ENCODE data around the gene MESD. TPM values are rescaled to one million over a fixed set of nuclear protein-coding genes. Genes with fewer than 3 reads are reported as not detected.

The MESD gene
- total RNA-seq: 17.5 and 26.3 TPM in 2 replicates
- polyA plus RNA-seq (2012): 32.4 TPM

DNA sequence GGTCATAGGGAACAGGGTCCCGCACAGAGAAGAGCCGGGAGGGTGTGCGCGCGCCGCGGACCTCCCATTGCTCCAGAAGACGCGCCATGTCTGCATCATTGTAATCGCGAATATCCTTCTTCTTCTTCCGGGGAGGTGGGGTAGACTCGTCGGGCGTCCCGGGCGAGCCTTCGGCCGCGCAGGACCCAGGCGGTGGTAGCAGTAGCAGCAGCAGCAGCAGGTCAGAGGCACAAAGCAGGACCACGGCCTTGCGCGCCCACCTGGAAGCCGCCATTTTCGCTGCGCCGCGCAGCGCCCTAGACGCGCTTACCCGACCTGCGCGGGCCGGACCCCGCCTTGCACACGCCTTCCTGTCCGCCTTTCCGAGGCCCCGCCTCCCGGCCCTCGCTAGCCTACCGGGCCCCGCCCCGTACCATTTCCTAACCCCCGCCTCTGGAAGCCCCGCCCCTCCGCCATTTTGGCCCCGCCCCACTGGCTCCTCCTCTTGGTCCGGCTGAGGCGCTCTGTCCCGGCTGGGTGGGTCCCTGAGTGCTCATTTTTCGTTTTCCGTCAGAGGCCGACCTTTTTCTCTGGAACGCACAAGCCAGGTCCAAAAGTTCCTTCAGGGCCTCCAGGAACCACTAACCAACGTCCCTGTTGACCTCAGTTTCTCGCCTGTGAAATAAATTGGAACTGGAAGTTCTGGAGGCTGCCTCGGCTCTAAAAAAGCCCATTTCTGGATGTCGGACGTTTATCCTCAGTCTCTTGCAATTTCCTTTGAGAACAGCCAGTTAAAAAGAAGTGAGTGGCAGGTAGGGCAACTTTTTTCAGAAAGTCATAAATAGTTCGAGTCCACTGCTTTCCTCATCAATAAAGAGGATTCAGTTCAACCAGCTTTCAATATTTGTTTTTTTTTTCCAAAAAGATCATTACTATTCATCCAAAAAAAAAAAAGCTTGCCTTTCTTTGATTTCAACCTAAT is at the start of gene MESD:
Gene MESD (minus strand): TSS at position 302 of the 961 bp plus-strand sequence. CDS start 28 bp downstream, at position 274.
- DNase-seq (ENCODE audit: low read depth): peak; percentile 96

DNA sequence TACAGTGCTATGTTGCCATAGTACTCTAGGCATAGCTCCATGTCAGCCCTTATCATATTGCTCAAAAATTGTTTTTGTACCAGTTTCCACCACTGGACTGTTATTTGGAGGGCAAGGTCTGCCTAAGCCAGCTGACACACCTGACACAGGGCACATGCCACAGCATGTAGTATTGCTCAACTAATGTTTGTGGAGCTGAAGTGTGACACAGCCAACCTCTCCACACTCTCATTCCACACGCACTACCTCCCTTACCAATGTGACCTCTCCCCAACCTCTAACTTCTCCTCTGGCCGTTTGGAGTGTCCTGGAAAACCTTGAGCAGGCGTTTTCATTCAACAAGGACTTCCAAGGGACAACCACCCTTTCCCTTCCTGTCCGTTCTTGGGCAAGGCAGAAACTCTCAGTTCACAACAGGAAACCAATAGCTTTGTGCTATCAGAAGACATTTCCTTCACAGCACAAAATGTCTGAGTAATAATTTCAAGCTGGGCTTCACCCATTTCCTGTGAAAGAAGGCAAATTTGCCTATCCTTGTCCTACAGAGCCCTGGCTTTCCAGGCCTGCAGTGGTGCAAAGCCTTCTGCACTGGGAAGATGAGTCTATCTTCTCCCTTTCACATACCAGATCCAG is 49.5 kb upstream of the MESD start:
- no peak for DNase-seq (ENCODE audit: low read depth)

DNA sequence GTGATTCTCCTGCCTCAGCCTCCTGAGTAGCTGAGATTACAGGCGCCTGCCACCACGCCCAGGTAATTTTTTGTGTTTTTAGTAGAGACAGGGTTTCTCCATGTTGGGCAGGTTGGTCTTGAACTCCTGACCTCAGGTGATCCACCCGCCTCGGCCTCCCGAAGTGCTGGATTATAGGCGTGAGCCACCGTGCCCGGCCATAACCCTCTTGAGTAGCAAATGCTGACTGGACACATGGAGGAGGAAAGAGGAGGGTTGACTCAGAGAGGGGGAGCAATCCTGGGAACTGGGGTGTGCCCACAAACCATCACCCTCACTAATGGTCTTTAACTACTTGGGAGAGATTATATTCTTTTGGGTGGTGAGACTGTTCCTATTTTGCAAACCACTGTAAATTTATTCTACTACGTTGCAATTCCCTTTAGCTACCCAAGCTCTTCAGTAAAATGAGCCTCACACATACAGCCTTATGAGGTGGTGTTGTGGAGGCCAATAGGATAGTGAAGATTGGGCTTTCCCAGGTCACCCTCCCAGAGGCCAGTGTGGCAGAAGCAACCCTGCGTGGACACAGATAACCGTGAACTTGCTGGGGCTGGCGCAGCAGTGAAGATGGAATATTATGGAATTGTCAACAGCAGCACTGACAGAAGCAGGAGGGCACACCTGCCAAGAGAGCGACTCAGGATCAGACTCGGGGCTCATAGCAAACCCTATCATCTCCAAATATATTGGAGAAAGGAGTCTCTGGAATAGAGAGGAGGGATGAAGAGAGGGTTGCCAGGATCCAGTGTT is 48.5 kb upstream of the MESD start:
- no peak for DNase-seq (ENCODE audit: low read depth)

DNA sequence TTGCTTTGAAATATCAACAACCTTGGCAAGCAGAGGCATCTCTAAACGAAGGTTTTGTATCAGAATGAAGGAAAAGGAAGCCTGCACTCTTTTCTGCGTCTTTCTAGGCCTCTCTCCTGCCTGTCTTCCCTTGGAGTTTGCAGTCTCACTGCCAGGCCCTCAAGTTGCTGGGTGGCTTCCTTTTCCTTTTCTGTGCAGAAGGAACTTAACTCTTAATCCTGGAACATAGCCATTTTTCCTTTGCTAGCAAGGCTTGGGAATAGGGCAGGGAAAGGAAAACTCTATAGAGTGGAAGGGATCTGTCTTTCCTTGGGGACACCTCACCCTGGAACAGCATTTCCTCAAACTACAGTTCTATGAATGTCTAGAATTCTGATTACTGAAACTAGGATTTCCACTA is 43.9 kb upstream of the MESD start:
- no peak for DNase-seq (ENCODE audit: low read depth)

DNA sequence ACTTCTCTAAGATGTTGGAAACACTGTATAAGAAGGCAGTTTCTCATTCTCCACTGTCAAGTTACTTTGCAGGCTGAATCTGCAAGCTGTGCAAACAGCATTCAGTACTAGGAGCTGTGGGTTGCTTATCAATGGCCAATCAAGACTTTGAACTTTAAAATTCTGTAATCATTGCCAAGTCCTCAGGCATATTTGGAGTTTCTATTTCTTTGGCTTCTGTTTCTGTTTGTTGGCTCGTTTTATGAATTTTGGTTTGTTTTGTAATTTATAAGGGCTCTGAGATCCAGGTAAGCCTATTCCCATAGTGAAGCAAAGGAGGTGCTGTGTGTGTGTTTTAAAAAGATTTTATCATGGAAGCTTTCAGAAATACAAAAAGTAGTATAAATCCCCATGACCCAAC is 43.2 kb upstream of the MESD start:
- DNase-seq (ENCODE audit: low read depth): no peak

DNA sequence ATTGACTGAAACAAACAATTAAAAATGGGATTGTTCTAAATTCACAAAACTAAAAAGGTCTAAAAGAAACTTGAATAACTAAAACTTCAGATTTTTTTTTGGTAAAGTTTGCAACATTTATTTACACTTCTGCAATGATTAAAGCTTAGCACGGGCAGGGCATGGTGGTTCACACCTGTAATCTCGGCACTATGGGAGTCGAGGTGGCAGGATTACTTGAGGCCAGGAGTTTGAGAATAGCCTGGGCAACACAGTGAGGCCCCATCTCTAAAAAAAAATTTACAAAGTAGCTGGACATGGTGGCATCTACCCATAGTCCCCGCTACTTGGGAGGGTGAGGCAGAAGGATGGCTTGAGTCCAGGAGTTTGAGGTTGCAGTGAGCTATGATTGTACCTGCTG is 42.7 kb upstream of the MESD start:
- DNase-seq (ENCODE audit: low read depth): no peak

DNA sequence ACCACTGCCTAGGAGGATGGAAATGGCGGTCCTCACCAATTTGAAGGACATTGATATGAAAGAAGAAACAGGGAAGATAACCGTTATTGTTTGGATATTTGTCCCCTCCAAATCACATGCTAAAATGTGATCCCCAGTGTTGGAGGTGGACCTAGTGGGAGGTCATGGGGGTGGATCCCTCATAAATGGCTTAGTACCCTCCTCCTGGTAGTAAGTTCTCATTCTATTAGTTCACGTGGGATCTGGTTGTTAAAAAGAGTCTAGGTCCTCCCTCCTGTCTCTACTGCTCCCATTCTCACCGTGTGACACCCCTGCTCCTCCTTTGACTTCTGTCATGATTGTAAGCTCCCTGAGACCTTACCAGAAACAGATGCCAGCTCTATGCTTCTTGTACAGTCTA is 41.6 kb upstream of the MESD start:
- no peak for DNase-seq (ENCODE audit: low read depth)

DNA sequence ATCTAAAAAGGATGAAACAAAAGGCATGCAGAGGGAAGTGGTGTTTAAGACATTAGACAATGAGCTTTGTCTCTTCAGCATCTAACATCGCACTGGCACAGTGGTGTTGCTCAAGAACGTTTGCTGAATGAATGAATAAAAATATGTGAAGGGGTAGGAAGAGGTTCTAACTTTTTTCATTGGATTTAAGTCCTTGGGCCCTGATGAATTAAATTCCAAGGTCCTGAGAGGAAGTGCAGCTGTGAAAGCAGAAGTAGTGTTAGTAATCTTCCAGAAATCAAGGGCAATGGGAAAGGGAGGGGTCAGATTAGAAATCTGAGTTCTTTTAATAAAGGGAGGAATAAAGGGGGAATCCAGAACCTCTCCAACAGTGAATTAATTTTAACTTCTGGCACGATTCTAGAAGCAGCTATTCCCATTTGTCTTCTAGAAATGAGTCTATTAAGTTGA is 40.7 kb upstream of the MESD start:
- no peak for DNase-seq (ENCODE audit: low read depth)

DNA sequence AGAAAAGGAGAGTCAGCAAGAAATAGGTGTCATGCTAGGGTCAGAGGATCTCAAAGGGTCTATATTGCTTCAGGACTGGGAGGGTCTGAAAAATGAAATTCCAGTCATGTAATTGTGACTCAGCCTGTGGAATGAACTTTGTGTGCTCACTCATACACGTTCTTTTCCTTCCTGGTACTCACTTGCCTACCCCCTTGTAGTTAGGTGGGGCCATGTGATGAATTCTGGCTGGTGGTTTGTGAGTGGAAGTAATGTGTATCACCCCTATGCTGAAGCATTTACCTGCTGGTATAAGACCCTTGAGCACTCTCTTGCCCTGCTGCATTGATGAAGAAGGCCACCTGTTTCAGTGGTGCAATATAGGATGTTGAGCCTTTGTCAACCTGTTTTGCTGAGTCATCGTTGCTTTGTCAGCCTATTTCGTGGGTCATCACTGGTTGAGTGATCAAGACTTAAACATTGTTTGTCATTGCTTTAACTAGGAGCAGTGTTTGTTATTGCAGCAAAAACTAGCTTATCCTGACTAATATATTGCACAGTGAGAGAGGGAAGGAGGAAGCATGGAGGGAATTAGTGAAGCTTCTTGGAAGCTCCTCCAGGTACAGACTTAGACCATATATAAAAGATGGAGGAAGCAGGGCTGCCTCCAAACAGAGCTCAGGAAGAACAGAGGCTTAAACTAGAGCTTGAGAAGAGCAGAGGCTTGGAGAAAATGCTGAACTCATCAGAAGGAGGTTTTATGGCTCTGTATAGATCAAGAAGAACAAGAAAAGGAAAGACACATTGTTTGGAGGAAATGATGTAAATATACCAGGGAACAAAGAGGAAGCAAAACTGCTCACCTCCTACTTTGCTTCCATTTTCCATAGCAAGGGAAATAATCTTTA is 40.0 kb upstream of the MESD start:
- DNase-seq (ENCODE audit: low read depth): no peak

DNA sequence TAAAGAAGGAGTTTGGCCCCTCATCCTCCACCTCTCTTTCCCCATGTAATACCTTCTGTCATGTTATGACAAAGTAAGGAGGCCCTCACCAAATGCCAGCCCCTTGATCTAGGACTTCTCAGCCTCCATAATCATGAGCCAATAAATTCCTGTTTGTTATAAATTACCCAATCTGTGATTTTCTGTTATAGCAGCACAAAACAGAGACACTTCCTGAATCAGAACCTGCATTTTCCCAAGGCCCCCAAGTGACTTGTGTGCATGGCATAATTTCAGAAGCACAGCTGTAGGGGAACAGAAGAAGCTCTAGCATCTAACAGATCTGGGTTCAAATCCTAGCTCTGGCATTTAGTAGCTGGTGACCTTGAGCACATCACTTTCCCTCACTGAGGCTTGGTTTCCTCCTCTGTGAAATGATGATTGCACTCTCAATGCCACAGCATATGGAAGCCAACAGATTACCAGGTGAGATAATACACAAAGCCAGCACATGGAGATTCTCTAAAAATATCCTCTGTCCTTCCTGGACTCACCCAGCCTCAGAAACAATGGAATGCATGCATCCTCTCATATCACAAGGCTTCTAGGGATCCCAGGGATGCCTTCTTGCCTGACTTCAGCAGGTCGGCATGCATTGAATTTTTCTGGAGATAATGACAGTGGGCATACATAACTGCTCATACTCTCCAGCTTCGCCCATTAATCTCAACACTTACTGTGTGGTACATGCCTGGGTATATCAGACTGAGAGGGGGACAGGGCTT is 37.4 kb upstream of the MESD start:
- no peak for DNase-seq (ENCODE audit: low read depth)

DNA sequence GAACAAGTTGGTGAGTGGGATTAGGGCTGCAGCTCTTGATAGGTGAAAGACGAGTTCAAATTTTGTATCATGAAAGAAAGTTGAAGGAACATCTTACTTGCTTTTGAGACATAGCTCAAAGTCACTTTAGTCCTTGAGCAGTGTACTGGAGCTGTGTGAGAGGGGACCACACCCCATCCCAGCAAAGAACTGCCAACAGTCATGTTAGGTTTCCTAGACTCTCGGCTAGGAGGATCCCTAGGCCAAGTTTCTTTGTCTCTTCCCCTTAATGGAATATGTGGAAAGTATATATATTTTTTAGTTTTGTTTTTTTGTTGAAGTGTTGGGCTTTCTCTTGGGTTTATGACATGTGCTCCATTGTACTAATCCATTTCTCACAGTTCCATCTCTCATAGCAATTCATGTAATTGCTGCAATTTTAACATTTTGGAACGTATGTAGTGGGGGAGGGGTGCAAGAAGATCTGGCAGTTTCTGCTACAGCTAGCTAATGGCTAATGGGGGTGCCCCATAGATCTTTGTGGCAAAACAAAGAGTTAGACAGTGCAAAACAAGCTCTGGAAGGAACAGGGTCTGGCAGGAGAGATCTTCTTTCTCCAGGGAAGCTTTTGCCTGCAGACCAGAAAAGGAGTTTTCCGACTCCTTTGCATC is 36.2 kb upstream of the MESD start:
- no peak for DNase-seq (ENCODE audit: low read depth)

DNA sequence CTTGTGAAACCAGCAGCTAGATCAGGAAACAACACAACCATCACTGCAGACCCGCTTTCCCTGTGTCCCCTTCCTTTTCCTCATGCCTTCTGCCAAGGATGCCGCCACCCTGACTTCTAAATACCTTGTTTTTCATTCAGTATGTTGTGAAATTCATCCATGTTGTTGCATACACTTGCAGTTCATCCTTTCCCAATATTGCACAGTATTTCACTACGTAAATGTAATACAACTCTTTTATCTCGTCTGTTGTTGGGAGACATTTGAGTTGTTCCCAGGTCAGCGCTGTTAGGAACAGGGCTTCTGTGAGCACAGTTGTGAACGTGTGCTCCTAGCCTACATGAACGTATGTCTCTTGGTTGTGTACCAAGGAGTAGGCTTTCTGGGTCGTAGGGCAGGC is 35.3 kb upstream of the MESD start:
- DNase-seq (ENCODE audit: low read depth): no peak

DNA sequence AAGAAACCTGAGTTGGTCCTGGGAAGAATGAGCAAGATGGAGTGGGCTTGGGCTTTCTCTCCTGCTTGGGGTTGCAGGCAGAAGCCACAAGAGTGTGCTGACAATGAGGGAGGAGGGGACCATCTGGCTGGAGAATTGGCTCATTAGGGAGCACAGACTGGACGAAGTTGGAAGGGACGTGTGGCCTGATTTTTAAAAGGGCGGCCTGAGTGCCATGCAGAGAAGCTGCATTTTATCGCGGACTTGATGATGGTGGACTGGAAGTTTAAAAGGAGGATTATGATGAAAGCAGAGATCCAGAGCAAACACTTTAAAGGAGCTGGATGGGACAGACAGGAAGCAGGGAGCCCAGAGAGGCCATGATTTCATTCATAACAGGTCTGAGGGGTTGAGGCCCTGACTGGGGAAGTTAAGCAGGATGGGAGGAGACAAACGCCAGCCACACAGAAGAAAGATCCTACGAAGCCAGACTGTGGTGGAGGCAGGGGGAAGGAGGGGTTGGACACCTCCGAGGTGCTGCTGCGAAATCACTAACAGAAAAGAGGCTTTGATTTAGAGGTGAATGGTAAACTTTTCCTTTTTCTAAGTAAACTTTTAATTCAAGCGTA is 34.8 kb upstream of the MESD start:
- DNase-seq (ENCODE audit: low read depth): peak; percentile 17

DNA sequence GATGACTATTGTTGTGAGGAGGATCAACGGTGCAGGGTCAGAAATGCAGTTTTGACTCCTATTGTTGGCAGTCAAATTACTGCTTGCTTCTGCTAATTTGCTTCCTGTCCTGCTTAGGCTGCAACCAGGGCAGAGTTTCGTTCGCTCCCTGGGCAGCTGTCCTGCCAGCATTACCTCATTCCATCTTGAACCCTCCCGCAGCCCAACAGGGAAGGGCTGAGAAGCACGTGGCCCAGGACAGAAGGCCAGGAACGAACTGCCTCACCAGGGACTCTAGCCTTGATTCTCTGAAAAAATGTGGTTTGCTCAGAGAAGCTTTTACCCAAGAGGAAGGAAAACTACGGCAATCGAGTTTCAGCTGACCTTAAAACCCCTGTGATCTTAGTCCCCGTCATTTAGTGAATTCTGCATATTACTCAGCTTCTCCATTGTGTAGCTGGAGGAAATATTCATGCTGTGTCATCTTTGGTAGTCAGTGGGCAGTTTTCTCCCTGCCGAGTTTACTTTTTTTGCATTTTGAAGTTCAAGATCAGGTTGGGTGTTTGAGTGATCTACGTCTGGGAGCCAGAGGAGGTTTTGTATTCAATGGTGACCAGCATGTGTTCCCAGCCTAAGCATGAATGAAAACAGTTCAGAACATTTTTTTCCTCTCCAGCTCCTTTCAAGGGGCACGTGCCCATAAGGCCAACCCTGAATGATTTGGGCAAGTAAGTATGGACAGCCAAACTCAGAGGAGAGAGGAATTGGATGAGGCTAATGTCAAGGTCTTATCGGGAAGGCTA is 34.1 kb upstream of the MESD start:
- peak; percentile 85 for DNase-seq (ENCODE audit: low read depth)

DNA sequence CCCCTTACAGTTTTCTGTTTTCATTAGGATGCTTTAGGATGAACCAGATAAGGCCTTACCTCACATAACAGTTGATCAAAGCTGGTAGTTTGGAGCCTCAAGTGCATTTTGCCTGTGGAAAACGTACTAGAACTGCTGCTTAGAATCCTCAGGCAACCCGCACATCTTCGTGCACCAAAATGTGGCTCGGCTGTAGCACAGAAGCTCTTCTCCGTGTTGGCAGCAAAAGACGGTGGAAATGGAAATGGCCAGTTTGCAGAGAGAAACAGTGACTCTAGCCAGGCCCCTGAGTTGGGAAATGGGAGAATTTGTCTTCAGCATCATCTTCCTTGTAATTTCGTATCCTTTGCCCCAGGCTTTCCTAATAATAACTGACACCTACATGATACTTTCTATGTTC is 31.7 kb upstream of the MESD start:
- DNase-seq (ENCODE audit: low read depth): no peak

DNA sequence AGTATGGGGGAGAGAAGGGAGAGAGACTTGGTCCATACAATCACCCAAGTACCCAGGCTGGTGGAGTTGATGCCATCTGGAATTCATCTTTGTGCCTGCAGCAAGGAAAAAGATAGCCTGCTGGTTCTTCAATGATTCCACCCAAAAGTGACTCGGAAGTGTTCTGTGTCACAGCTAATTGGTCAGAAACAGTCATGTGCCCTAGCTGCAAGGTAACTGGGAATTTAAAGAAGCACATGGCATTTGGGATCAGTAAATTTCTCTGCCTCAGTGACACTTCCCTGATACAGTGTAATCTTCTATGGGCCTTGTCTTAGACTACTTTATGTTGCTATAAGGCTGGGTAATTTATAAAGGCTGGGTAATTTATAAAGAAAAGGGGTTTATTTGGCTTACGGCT is 28.6 kb upstream of the MESD start:
- no peak for DNase-seq (ENCODE audit: low read depth)

DNA sequence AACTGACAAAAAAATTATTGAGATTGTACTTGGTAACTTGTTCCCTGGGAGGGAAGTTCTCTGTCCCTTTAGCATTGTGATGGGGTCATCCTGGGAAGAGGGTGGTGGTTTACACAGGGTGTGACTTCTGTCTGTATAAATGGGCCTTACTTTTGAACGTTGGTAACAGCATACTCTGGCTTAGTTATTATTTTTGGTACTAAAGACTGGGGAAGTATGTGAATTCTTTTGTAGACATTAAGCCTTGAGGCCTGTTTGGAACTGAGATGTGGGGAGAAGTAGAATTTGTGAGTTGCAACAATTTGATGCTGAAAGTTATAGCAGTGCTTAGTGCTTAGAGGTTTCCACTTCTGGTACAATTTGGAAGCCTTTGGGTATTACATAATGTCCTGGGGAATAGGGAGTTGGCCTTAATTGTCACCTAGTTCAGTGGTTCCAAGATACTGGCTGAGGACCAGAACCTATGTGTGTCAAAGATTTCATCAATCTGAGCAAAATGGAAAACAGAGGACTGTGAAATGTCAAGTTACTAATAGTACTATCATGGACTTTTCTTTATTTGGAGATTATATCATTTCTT is 27.0 kb upstream of the MESD start:
- no peak for DNase-seq (ENCODE audit: low read depth)
